DOHH2 (cell line): ENCODE data around the gene DISP2.

Experiments used
- EZH2phosphoT487 ChIP-seq: fragments of 200-600 bp; sonication (generic); IDR thresholded peaks from 2 replicates; pipeline ENCODE4 v1.6.1; 2017; ENCODE audit warnings: borderline replicate concordance, mild to moderate bottlenecking, antibody characterized with exemption, low read length, moderate library complexity, mixed read lengths
- TF ChIP-seq, protein P1 (sequence below): fragments of 200-600 bp; sonication (generic); IDR thresholded peaks from one replicate; pipeline ENCODE4 v1.5.1; 2014; ENCODE audit warnings: antibody characterized with exemption, mild to moderate bottlenecking, low read depth, low read length; ENCODE audit not compliant: poor library complexity, severe bottlenecking

- TF ChIP-seq, protein P1, sequence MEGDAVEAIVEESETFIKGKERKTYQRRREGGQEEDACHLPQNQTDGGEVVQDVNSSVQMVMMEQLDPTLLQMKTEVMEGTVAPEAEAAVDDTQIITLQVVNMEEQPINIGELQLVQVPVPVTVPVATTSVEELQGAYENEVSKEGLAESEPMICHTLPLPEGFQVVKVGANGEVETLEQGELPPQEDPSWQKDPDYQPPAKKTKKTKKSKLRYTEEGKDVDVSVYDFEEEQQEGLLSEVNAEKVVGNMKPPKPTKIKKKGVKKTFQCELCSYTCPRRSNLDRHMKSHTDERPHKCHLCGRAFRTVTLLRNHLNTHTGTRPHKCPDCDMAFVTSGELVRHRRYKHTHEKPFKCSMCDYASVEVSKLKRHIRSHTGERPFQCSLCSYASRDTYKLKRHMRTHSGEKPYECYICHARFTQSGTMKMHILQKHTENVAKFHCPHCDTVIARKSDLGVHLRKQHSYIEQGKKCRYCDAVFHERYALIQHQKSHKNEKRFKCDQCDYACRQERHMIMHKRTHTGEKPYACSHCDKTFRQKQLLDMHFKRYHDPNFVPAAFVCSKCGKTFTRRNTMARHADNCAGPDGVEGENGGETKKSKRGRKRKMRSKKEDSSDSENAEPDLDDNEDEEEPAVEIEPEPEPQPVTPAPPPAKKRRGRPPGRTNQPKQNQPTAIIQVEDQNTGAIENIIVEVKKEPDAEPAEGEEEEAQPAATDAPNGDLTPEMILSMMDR, result no peak
- no peak for TF ChIP-seq EZH2phosphoT487
These were observed 30.6 kb upstream of the DISP2 start for GRCh38 chr15:40327457-40327856.
